Left ventricle myocardium inferior (tissue), 1 donor: ENCODE measurements around the gene IL33. TPM values are rescaled to one million over a fixed set of nuclear protein-coding genes. Genes with fewer than 3 reads are reported as not detected.
A peak's percentile ranks its signal among the peaks of the same experiment; 100 is the strongest.

Experiments
- DNase-seq: peaks from one replicate; pipeline ENCODE4 v3.0.0-alpha.2; 2020
- H3K27ac ChIP-seq: fragments of 200-600 bp; replicated peaks from 2 replicates; pipeline ENCODE4 v1.8.0; 2021
- H3K27me3 ChIP-seq: fragments of 200-600 bp; 2 replicates; pipeline ENCODE4 v1.8.0; 2021; ENCODE audit warnings: low read depth
- H3K36me3 ChIP-seq: fragments of 200-600 bp; 2 replicates; pipeline ENCODE4 v1.8.0; 2021
- H3K4me1 ChIP-seq: fragments of 200-600 bp; 2 replicates; pipeline ENCODE4 v1.8.0; 2021
- H3K4me3 ChIP-seq: fragments of 200-600 bp; 2 replicates; pipeline ENCODE4 v1.8.0; 2021; ENCODE audit warnings: mild to moderate bottlenecking, moderate library complexity
- H3K9me3 ChIP-seq: fragments of 200-600 bp; replicated peaks from 2 replicates; pipeline ENCODE4 v1.8.0; 2021
- CTCF ChIP-seq: fragments of 200-600 bp; IDR thresholded peaks from 2 replicates; pipeline ENCODE4 v1.8.0; 2021; ENCODE audit warnings: antibody characterized with exemption, mild to moderate bottlenecking, borderline replicate concordance
- intact Hi-C: fragments of 100-400 bp; cut with micrococcal nuclease; formaldehyde crosslinking; loops from one replicate; pipeline ENCODE4 v1.11.0; 2022
- total RNA-seq: library from RNA; stranded (reverse); fragmentation: NEBNext Ultra II Directional; extraction: Animal tissue kit (Norgen Biotek cat#: 25700); gene quantifications from one replicate; pipeline ENCODE4 v1.2.1, GENCODE V29; 2021
- donor health status: DM: no; HTN: yes; CAD: no; lungs with severe emphysema.

Gene IL33
- total RNA-seq, 1 donor from 2014 or later: 27.1 TPM

- Histone ChIP-seq H3K4me3 (peak overlapping the region; percentile 60), H3K4me1 (peaks cover 28% of the 10 kb centered on the region), H3K36me3 (no peaks in the 10 kb centered on the region), H3K9me3 (peaks cover 9% of the 10 kb centered on the region), H3K27me3 (no peaks in the 10 kb centered on the region), H3K27ac (peak overlapping the region; percentile 83)
- intact Hi-C loops: no loop called here
- no peak for DNase-seq
- no peak for TF ChIP-seq CTCF
Observed at GRCh38 chr9:6216002-6216401, 395 bp downstream of the IL33 start.

DNA sequence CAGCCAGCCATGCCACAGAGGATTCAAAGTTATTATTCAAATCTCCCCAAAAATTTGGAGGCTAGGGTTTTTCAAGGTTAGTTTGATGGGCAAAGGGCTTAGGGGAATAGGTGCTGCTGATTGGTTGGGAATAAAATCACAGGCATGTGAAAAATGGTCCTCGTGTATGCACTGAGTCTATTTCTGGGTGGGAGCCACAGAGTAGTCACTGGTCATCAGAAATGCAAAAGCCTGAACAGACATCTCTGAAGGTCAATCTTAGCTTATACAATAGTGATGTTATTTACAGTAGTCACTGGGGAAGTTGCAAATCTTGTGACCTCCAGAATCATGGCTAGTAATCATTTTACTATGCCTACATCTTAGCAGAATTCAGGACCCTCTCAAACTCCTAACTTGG is 1.3 kb downstream of the IL33 start:
- Histone ChIP-seq H3K27me3 (no peaks in the 10 kb centered on the region), H3K4me1 (peaks cover 35% of the 10 kb centered on the region), H3K36me3 (no peaks in the 10 kb centered on the region), H3K4me3 (peak overlapping the region; percentile 60), H3K9me3 (no peaks in the 10 kb centered on the region), H3K27ac (peak overlapping the region; percentile 83)
- no peak for TF ChIP-seq CTCF
- DNase-seq: no peak
- intact Hi-C loops: no loop called here

GRCh38 chr9:6218099-6218502 is 2.5 kb downstream of the IL33 start:
- H3K4me1 ChIP-seq: peaks cover 42% of the 10 kb centered on the region

DNA sequence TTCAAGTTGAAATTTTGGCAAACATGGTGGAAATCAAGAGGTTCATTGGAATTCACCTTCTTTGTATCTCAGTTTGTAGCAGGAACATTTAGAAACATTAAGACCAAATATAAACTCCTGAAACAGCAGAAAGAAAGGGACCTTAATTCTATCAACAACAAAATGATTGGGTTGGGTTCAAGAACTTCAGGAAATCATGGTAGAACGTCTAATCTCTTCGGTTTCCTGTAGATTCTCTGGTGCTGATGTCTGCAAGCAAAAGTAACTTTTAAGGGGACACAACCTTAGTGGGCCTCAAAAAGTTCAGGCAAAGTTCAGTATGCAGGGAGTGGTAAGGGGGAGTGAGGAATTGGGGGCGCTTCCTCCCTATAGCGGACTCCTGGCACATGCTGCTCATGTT is 3.4 kb downstream of the IL33 start:
- no peak for DNase-seq
- Histone ChIP-seq H3K36me3 (no peaks in the 10 kb centered on the region), H3K4me3 (peak overlapping the region; percentile 33), H3K27ac (peak overlapping the region; percentile 83), H3K9me3 (no peaks in the 10 kb centered on the region), H3K27me3 (no peaks in the 10 kb centered on the region), H3K4me1 (peaks cover 46% of the 10 kb centered on the region)
- TF ChIP-seq CTCF: no peak
- intact Hi-C loops: no loop called here

More at GRCh38 chr9:6218099-6218502, 2.5 kb downstream of the IL33 start:
- DNase-seq: no peak
- intact Hi-C loops: no loop called here
- no peak for TF ChIP-seq CTCF
- Histone ChIP-seq H3K36me3 (no peaks in the 10 kb centered on the region), H3K9me3 (no peaks in the 10 kb centered on the region), H3K27me3 (no peaks in the 10 kb centered on the region), H3K27ac (peak overlapping the region; percentile 83), H3K4me3 (peak overlapping the region; percentile 60)

- H3K9me3 ChIP-seq: no peaks in the 10 kb centered on the region
- intact Hi-C loops: no loop called here
- peak overlapping the region; percentile 13 for H3K4me3 ChIP-seq
- TF ChIP-seq CTCF: no peak
- H3K36me3 ChIP-seq: no peaks in the 10 kb centered on the region
- H3K27ac ChIP-seq: peak overlapping the region; percentile 83
- H3K27me3 ChIP-seq: no peaks in the 10 kb centered on the region
- DNase-seq: no peak
- H3K4me1 ChIP-seq: peaks cover 56% of the 10 kb centered on the region
Observed at GRCh38 chr9:6219981-6220380, 4.4 kb downstream of the IL33 start.
